KMS-11 (cell line): ENCODE data around the gene ZBTB20.

Experiments
- H2AFZ ChIP-seq: fragments of 200-600 bp; sonication (generic); 2 replicates; pipeline ENCODE4 v1.6.1; 2016; ENCODE audit warnings: antibody characterized with exemption, mixed run types, low read depth
- H3K27ac ChIP-seq: fragments of 200-600 bp; sonication (generic); 2 replicates; pipeline ENCODE4 v1.6.1; 2016; ENCODE audit warnings: mild to moderate bottlenecking, mixed run types
- H3K27me3 ChIP-seq: fragments of 200-600 bp; sonication (generic); 2 replicates; pipeline ENCODE4 v1.6.1; 2017; ENCODE audit warnings: mild to moderate bottlenecking, low read depth, mixed run types, moderate library complexity; ENCODE audit not compliant: insufficient read depth
- H3K36me3 ChIP-seq: fragments of 200-600 bp; sonication (generic); 2 replicates; pipeline ENCODE4 v1.6.1; 2017; ENCODE audit warnings: mild to moderate bottlenecking, mixed run types; ENCODE audit not compliant: insufficient read depth
- H3K4me1 ChIP-seq: fragments of 200-600 bp; sonication (generic); 2 replicates; pipeline ENCODE4 v1.6.1; 2016; ENCODE audit warnings: mild to moderate bottlenecking, low read depth, mixed run types; ENCODE audit not compliant: poor library complexity, severe bottlenecking
- H3K4me2 ChIP-seq: fragments of 200-600 bp; sonication (generic); 2 replicates; pipeline ENCODE4 v1.7.0; 2016; ENCODE audit warnings: mild to moderate bottlenecking, mixed run types
- H3K4me3 ChIP-seq: fragments of 200-600 bp; sonication (generic); IDR thresholded peaks from 2 replicates; pipeline ENCODE4 v1.6.1; 2017; ENCODE audit warnings: low read depth, low read length, mixed read lengths; ENCODE audit not compliant: insufficient read depth
- H3K79me2 ChIP-seq: fragments of 200-600 bp; sonication (generic); 2 replicates; pipeline ENCODE4 v1.6.1; 2016; ENCODE audit warnings: low read depth, mixed run types; ENCODE audit not compliant: insufficient read depth
- H3K9ac ChIP-seq: fragments of 200-600 bp; sonication (generic); 2 replicates; pipeline ENCODE4 v1.6.1; 2016; ENCODE audit warnings: mild to moderate bottlenecking, mixed run types
- H4K20me1 ChIP-seq: fragments of 200-600 bp; sonication (generic); 2 replicates; pipeline ENCODE4 v1.6.1; 2016; ENCODE audit warnings: mild to moderate bottlenecking, mixed run types; ENCODE audit not compliant: insufficient read depth
- TF ChIP-seq, protein P1 (sequence below): fragments of 200-600 bp; sonication (generic); conservative IDR thresholded peaks from 2 replicates; pipeline ENCODE4 v1.6.1; 2017; ENCODE audit warnings: low read depth, mild to moderate bottlenecking, antibody characterized with exemption, low read length, moderate library complexity, mixed read lengths

Gene ZBTB20

DNA sequence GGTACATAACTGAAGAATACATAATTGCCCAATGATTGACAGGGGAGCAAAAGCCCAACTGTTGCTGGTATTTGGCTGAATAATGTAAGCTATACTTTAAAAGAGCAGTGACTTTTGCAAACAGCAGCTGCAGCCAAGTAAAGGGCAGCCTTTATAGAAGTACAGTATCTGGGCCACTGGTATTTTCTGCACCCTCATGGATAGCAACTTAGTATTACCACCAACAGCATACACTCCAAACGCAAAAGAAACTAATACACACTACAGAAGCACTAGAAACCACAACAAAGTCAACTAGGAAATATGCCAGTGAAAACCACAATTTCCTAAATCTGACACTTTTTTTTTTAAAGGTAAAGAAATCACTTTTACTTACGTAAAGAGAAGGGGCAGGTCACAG is 647.1 kb downstream of the ZBTB20 start:
- no peaks in the 10 kb centered on the region for H3K36me3 ChIP-seq
- no peaks in the 10 kb centered on the region for H4K20me1 ChIP-seq
- no peak overlapping the region for H3K27ac ChIP-seq
- TF ChIP-seq, protein P1, sequence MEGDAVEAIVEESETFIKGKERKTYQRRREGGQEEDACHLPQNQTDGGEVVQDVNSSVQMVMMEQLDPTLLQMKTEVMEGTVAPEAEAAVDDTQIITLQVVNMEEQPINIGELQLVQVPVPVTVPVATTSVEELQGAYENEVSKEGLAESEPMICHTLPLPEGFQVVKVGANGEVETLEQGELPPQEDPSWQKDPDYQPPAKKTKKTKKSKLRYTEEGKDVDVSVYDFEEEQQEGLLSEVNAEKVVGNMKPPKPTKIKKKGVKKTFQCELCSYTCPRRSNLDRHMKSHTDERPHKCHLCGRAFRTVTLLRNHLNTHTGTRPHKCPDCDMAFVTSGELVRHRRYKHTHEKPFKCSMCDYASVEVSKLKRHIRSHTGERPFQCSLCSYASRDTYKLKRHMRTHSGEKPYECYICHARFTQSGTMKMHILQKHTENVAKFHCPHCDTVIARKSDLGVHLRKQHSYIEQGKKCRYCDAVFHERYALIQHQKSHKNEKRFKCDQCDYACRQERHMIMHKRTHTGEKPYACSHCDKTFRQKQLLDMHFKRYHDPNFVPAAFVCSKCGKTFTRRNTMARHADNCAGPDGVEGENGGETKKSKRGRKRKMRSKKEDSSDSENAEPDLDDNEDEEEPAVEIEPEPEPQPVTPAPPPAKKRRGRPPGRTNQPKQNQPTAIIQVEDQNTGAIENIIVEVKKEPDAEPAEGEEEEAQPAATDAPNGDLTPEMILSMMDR = no peak
- peaks cover 9% of the 10 kb centered on the region for H3K27me3 ChIP-seq
- no peak overlapping the region for H3K9ac ChIP-seq
- no peak overlapping the region; the same call in 1 of the 2 replicates for H3K4me2 ChIP-seq
- peaks cover 32% of the 10 kb centered on the region for H3K4me1 ChIP-seq
- H2AFZ ChIP-seq = no peak overlapping the region
- H3K79me2 ChIP-seq = no peaks in the 10 kb centered on the region
- H3K4me3 ChIP-seq = no peak overlapping the region

DNA sequence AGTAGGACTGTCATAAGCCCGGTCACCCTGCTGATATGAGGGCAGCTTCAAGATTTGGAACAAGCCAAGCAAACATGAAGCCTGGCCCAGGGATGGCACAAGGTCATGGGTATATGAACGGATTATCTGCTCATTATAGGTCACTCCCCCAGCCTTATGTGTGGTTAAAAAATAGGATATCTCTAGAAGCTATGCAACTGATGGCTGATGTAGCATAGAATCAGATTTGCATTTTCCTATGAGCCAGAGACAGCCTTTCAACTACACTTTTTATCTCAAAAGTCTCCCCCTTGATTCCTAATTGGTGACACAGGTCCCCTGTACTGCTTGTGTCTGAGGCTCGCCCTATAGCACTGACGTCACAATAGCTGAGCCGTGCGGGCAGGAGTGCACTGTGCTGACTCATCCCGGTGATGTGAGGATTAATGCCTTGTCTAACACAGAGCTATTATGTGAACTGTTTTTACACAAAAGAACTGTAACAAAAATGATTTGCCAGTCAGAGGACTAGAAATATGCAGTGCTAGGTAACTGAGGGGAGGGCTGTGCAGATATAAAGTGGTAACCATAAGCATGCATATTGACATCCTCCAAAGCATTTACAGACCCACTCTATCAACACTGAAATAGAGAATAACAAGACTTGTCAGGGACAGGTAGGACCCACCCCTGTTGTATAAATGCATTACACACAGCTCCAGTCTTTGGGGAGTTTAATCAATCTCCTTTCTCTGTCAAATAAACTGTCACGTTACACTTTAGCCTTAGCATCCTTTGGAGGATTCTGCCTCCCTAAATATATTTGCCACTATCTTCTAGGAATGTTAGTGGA is 648.3 kb downstream of the ZBTB20 start:
- Histone ChIP-seq H3K9ac (no peak overlapping the region), H3K4me2 (no peak overlapping the region), H3K4me3 (no peak overlapping the region), H3K4me1 (peaks cover 32% of the 10 kb centered on the region), H3K27ac (no peak overlapping the region), H3K27me3 (peaks cover 9% of the 10 kb centered on the region), H3K79me2 (no peaks in the 10 kb centered on the region), H2AFZ (no peak overlapping the region), H3K36me3 (no peaks in the 10 kb centered on the region), H4K20me1 (no peaks in the 10 kb centered on the region)
- TF ChIP-seq, protein P1 = no peak

DNA sequence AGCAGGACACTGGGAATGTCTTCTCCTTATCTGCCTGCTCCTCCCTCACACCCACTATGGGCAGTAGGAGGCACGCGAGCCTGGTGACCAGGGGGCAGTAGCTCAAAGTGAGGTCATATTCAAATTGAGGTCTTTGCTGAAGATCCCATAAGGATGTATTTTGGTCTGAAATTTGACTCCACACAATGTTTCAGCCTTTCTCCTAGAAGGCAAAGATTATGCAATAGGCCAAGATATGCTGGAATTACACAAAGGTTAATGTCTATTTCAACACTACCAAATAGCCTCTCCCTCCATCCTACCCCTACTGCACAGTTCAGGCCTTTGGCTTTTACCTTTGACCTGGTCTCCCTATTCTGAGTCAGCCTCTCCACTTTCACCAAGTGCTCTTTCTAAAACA is 650.2 kb downstream of the ZBTB20 start:
- Histone ChIP-seq H3K79me2 (no peaks in the 10 kb centered on the region), H3K4me2 (no peak overlapping the region), H4K20me1 (no peaks in the 10 kb centered on the region), H3K4me3 (no peak overlapping the region), H3K4me1 (peaks cover 20% of the 10 kb centered on the region), H3K36me3 (no peaks in the 10 kb centered on the region), H3K9ac (no peak overlapping the region), H3K27ac (no peak overlapping the region), H2AFZ (no peak overlapping the region), H3K27me3 (peaks cover 9% of the 10 kb centered on the region)
- TF ChIP-seq, protein P1 = no peak

DNA sequence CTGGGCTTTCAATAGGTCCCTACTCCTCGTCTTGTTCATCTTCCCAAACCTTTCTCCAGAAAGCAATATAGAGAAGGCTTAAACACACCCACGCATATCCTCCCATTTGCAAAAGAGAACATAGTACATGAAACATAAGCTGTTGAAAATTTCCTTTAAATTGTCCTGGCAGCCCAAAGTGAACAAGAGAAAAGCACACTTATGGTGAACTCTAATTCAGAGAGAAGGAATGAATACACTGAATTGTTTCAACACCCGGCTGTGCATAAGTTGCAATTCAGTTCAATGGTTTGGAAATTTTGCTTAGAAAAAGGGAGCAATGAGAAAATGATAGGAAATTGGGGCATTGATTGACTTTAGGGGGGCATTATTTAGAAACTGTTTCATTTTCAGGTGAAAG is 650.6 kb downstream of the ZBTB20 start:
- H3K27me3 ChIP-seq = peaks cover 9% of the 10 kb centered on the region
- no peak overlapping the region for H3K9ac ChIP-seq
- H3K36me3 ChIP-seq = no peaks in the 10 kb centered on the region
- no peak overlapping the region for H3K4me3 ChIP-seq
- H2AFZ ChIP-seq = no peak overlapping the region
- no peak overlapping the region for H3K4me2 ChIP-seq
- H3K79me2 ChIP-seq = no peaks in the 10 kb centered on the region
- TF ChIP-seq, protein P1 = no peak
- no peak overlapping the region for H3K27ac ChIP-seq
- H4K20me1 ChIP-seq = no peaks in the 10 kb centered on the region
- H3K4me1 ChIP-seq = peaks cover 16% of the 10 kb centered on the region
